HG03460 (cell line): Measurements from ENCODE around the gene MEAF6.
"Not testable (repeated sequence)": the region's sequence is repeated elsewhere in the genome, so short reads cannot be mapped to it uniquely, and the experiment has no call there.

Source experiments
- ATAC-seq: cut with Tn5 transposase; IDR thresholded peaks from one replicate; pipeline ENCODE4 v1.9.1; 2021; ENCODE audit not compliant: unreplicated experiment

The MEAF6 gene

GRCh38 chr1:37532418-37533156, 18.0 kb upstream of the MEAF6 start:
- ATAC-seq: not testable (repeated sequence)

GRCh38 chr1:37529888-37530287, 15.3 kb upstream of the MEAF6 start:
- ATAC-seq: not testable (repeated sequence)

DNA sequence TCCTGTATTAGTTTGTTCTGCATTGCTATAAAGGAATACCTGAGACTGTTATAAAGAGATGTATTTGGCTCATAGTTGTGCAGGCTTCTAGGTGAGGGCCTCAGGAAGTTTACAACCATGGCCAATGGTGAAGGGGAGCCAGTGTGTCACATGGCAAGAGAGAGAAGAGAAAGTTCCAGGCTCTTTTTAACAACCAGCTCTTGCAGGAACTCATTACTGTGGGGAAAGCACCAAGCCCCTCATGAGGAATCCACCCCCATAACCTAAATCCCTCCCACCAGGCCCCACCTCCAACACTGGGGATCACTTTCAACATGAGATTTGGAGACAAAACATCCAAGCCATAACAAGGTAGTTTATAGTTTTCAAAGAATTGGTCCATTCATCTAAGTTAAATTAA, 5.0 kb upstream of the MEAF6 start:
- ATAC-seq: no peak

GRCh38 chr1:37518929-37519328, 4.4 kb upstream of the MEAF6 start:
- ATAC-seq: not testable (repeated sequence)

- ATAC-seq: not testable (repeated sequence)
These were observed 3.7 kb upstream of the MEAF6 start for GRCh38 chr1:37518241-37518640.

GRCh38 chr1:37517569-37517968, 3.0 kb upstream of the MEAF6 start:
- no peak for ATAC-seq

- ATAC-seq: no peak
These were observed 844 bp upstream of the MEAF6 start for GRCh38 chr1:37515185-37516034.

GRCh38 chr1:37513795-37514349, 694 bp downstream of the MEAF6 start:
- ATAC-seq: no peak

DNA sequence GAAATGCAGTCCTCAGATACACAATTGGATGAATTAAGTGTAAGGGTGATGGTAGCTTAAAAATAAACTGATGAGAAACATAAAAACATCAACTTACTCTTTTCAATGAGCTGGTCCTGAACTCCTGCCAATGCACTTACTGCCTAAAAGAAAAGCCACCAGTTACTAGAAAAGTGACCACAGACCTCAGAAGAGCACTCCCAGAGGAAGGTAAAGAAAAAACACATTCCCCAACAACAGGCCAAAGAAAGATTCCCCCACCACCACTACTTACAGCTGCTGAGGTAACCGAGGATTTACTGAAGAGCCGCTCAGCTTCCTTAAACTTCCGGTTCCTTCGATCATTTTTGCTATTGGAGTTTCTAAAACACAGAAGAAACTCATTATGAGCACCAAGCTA, 5.4 kb downstream of the MEAF6 start:
- ATAC-seq: no peak

DNA sequence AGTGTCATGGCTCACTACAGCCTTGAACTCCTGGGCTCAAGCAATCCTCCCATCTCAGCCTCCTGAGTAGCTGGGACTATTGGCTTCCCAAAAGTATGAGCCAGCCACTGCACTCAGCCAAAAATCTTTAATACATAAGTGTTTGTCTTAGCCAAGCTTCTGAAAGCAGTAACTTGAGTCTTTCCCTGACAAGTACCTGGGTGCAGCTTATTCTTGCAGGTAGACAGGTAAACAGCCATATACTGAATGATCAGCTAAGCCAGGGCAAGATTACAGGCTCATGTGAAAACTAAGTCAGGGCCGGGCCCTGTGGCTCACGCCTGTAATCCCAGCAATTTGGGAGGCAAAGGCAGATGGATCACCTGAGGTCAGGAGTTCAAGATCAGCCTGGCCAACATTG, 7.8 kb downstream of the MEAF6 start:
- ATAC-seq: no peak

DNA sequence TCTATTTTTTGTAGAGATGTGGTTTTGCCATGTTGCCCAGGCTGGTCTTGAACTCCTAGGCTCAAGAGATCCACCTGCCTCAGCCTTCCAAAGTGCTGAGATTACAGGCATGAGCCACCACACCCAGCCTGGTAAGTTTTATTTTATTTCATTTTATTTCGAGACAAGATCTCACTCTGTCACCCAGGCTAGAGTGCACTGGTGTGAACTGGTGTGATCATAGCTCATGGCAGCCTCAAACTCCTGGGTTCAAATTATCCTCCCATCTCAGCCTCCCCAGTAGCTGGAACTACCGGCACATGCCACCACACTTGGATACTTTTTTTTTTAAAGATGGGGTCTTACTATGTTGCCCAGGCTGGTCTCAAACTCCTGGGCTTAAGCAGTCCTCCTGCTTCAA, 11.8 kb downstream of the MEAF6 start:
- not testable (repeated sequence) for ATAC-seq

GRCh38 chr1:37502104-37502503, 12.5 kb downstream of the MEAF6 start:
- ATAC-seq: no peak

DNA sequence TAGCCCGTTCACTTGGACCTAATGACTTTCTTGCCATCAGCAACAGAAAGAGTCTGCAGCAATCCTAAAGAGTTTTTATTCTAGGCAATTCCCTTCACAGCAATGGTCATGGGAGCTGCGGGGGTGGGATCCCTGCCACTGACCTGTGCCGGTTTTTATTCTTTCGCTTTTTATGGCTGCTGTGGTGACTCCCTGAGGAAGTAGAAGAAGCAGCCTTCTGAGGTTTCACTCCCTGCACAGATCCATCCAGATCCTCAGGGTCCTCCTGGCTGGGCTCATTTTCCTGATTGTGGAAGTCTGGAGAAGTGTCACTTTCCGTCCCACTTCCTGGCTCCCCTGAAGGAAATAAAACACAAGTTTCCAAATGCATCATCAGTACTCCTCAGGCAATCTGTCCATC, 12.9 kb downstream of the MEAF6 start:
- ATAC-seq: no peak

DNA sequence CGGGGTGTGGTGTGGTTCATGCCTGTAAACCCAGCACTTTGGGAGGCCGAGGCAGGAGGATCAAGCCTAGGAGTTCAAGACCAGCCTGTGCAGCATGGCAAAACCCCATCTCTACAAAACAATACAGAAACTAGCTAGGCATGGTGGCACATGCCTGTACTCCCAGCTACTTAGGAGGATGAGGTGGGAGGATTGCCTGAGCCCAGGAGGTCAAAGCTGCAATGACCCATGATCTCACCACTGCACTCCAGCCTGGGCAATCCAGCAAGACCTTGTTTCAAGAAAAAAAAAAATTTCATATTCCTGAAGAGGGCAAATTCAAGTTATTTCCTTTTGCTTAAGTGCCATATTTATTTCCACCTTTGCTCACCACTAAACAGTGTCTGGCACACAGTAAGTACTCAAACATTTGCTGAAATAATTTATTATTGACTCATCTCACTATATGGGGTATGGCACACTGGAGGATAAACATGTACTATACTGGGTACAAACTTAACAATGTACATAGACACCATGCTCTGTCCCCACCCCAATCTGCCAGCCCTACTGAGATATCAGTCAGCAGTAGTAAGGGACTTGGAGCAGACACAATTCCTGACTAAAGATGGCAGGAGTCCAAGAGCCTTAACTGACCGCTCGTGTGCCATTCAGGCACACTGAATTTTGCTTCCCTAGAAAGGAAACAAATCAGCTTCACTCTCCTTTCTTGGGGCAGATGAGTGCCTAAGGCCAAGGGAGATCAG, 15.5 kb downstream of the MEAF6 start:
- no peak for ATAC-seq

DNA sequence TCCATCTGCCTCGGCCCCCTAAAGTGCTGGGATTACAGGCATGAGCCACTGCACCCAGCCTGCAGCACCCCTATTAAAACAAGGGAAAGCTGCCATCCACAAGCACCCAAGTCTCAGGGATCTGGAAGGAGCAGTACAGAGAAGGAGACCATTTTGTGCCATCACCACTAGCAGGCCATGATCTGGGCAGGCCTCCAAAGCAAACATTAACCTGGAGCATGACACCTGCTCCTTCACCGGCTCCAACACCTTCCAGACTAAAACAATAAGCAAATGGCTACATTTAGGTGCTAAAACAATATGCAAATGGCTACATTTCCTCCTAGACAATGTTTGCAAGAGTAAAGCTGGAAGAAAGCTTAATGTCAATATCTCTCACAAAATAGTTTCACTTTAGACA, 16.7 kb downstream of the MEAF6 start:
- no peak for ATAC-seq

DNA sequence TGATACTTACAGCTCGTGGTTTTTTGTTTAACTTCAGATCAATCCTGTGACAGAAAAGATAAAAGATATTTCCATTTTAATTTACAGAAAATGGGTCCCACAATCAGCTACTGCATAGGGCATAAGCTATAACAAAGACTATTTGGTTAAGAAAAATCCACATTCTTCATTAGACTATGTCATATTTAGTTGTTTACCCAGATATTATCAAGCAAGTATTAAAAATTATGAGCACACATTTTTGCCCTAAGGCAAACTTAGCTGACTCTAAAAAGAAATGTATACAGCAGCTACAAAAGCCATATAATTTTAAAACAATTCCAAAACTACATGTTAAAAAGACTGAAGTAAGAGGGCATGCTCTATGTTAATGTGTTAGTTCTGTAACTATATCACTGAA, 18.7 kb downstream of the MEAF6 start:
- no peak for ATAC-seq

- no peak for ATAC-seq
These were observed 21.0 kb downstream of the MEAF6 start for GRCh38 chr1:37493336-37494098.

DNA sequence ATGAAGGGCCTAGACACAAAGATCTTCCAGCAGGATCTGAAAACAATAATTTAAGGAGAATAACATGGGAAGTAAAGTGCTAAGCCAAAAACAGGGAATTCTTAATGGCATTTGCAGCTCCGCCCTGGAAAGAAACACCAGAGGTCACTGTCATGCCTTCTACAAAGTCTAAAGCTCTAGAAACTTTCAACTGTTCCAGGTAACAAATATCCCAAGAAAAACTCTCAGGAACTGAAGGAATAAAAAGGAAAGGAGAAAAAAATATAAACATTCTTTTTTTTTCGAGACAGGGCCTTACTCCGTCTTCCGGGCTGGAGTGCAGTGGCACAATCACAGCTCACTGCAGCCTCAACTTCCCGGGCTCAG, 27.0 kb downstream of the MEAF6 start:
- ATAC-seq: no peak

GRCh38 chr1:37486680-37487618, 27.6 kb downstream of the MEAF6 start:
- no peak for ATAC-seq
